C4-2B (cell line): Measurements from ENCODE around the gene VEPH1.

ENCODE experiments used
- H3K27ac ChIP-seq: fragments of 450-650 bp; 2 replicates; pipeline ENCODE4 v1.5.1; 2017
- CTCF ChIP-seq: fragments of 450-650 bp; conservative IDR thresholded peaks from 2 replicates; pipeline ENCODE4 v1.5.1; 2017; ENCODE audit warnings: mild to moderate bottlenecking
- ZFX ChIP-seq: fragments of 450-650 bp; IDR thresholded peaks from 2 replicates; pipeline ENCODE4 v1.6.1; 2017

VEPH1 gene

GRCh38 chr3:157436583-157437291 lies 66.5 kb downstream of the VEPH1 start, which contains the start of gene PTX3:
PTX3 (plus strand) TSS chr3:157436850; CDS start chr3:157436934, 84 bp downstream.
- TF ChIP-seq ZFX, result no peak
- no peak for TF ChIP-seq CTCF
- no peak within 1 kb of the TSS for H3K27ac ChIP-seq

GRCh38 chr3:157429708-157430107 lies 73.5 kb downstream of the VEPH1 start:
- TF ChIP-seq ZFX, result no peak
- TF ChIP-seq CTCF, result no peak
- H3K27ac ChIP-seq, result no peak overlapping the region

- no peak overlapping the region for H3K27ac ChIP-seq
- TF ChIP-seq ZFX (no peak), CTCF (no peak)
Observed at GRCh38 chr3:157428853-157429252, 74.4 kb downstream of the VEPH1 start.

- TF ChIP-seq CTCF (no peak), ZFX (no peak)
- H3K27ac ChIP-seq, result no peak overlapping the region
Observed at GRCh38 chr3:157427901-157428300, 75.3 kb downstream of the VEPH1 start.

GRCh38 chr3:157423337-157423736 lies 79.9 kb downstream of the VEPH1 start:
- TF ChIP-seq CTCF (no peak), ZFX (no peak)
- no peak overlapping the region for H3K27ac ChIP-seq

- no peak overlapping the region for H3K27ac ChIP-seq
- TF ChIP-seq CTCF (no peak), ZFX (no peak)
Observed at GRCh38 chr3:157420606-157421130, 82.5 kb downstream of the VEPH1 start.

- TF ChIP-seq CTCF (no peak), ZFX (no peak)
- no peak overlapping the region for H3K27ac ChIP-seq
Observed at GRCh38 chr3:157418104-157418503, 85.1 kb downstream of the VEPH1 start.
